Fibroblast of skin of abdomen (primary cell): ENCODE results near the gene ZNF577.

Experiments used
- DNase-seq: peaks from one replicate; pipeline ENCODE4 v3.0.0-alpha.2; 2013

The ZNF577 gene

GRCh38 chr19:51861870-51862622 lies 25.7 kb downstream of the ZNF577 start:
- no peak for DNase-seq

GRCh38 chr19:51837145-51837544 lies 50.6 kb downstream of the ZNF577 start:
- no peak for DNase-seq

- DNase-seq = no peak
These were observed 57.5 kb downstream of the ZNF577 start for GRCh38 chr19:51830274-51830673.

GRCh38 chr19:51824281-51825005 lies 63.3 kb downstream of the ZNF577 start:
- no peak for DNase-seq

- no peak for DNase-seq
These were observed 64.8 kb downstream of the ZNF577 start for GRCh38 chr19:51822946-51823345.

- DNase-seq = no peak
These were observed 65.4 kb downstream of the ZNF577 start for GRCh38 chr19:51822325-51822724.

- DNase-seq = no peak
These were observed 65.8 kb downstream of the ZNF577 start for GRCh38 chr19:51821921-51822320.

GRCh38 chr19:51821456-51821855 lies 66.3 kb downstream of the ZNF577 start:
- DNase-seq = no peak
